Kidney (tissue), 14 donors: Measurements from ENCODE around the gene TBCK. TPM values are rescaled to one million over a fixed set of nuclear protein-coding genes. Genes with fewer than 3 reads are reported as not detected.
A peak's percentile ranks its signal among the peaks of the same experiment; 100 is the strongest.

Experiments used
- DNase-seq, 5 donors: peaks; one replicate each; pipeline ENCODE4 v3.0.0-alpha.2; 2013 to 2020
- FAIRE-seq: peaks from 2 replicates; lab custom pipeline; 2012; peaks lifted over from hg19 to GRCh38; lab: Jason Lieb, UNC
- H3K27ac ChIP-seq, 2 donors: one replicate each; pipeline ENCODE4 v1.7.0; 2013; ENCODE audit warnings: low read depth in 2 of 2, low read length in 2 of 2, inconsistent platforms in 1 of 2
- H3K27me3 ChIP-seq: one replicate; pipeline ENCODE4 v1.7.1; 2013; ENCODE audit warnings: low read length, inconsistent platforms; ENCODE audit not compliant: control insufficient read depth, insufficient read depth
- H3K36me3 ChIP-seq, 3 donors: one replicate each; pipeline versions ENCODE4 v1.7.0 to v1.7.1; 2013; ENCODE audit warnings: low read length in 3 of 3, control low read depth in 1 of 3, inconsistent platforms in 1 of 3; ENCODE audit not compliant: insufficient read depth in 3 of 3, control insufficient read depth in 2 of 3
- H3K4me1 ChIP-seq, 3 donors: one replicate each; pipeline versions ENCODE4 v1.7.0 to v1.7.1; 2013; ENCODE audit warnings: low read length in 3 of 3, inconsistent platforms in 1 of 3, low read depth in 1 of 3; ENCODE audit not compliant: control insufficient read depth in 2 of 3, insufficient read depth in 2 of 3
- H3K4me3 ChIP-seq, 3 donors: one replicate each; pipeline versions ENCODE4 v1.7.0 to v1.8.1; 2013; ENCODE audit warnings: low read length in 3 of 3, control low read depth in 1 of 3, inconsistent platforms in 1 of 3
- H3K9ac ChIP-seq, 3 donors: one replicate each; pipeline versions ENCODE4 v1.7.0 to v1.7.1; 2013; ENCODE audit warnings: low read length in 3 of 3, control low read depth in 1 of 3, inconsistent platforms in 1 of 3
- H3K9me3 ChIP-seq, 3 donors: one replicate each; pipeline versions ENCODE4 v1.7.0 to v1.7.1; 2013; ENCODE audit warnings: low read length in 3 of 3, control low read depth in 1 of 3, inconsistent platforms in 1 of 3; ENCODE audit not compliant: control insufficient read depth in 2 of 3, insufficient read depth in 1 of 3
- CTCF ChIP-seq: IDR thresholded peaks from 3 replicates; pipeline ENCODE4 v1.5.1; 2012; ENCODE audit warnings: mild to moderate bottlenecking, moderate library complexity, borderline replicate concordance; ENCODE audit not compliant: insufficient read depth; ENCODE audit errors: extremely low read depth
- intact Hi-C: fragments of 100-400 bp; cut with DNase I; formaldehyde crosslinking; loops from one replicate; pipeline ENCODE4 v1.11.1; 2022
- polyA plus RNA-seq: library from polyadenylated mRNA; stranded (reverse); fragments of 350-450 nt; fragmentation: Illumina TruSeq; extraction: RNeasy Lipid Tissue Mini Kit (QIAGEN cat#74804); gene quantifications from one replicate; pipeline ENCODE4 v1.2.3, GENCODE V29; 2014; ENCODE audit warnings: low read depth, low replicate concordance; ENCODE audit not compliant: insufficient read depth
- total RNA-seq: library from RNA; stranded (reverse); fragmentation: NEBNext Ultra II Directional; extraction: Animal tissue kit (Norgen Biotek cat#: 25700); gene quantifications from one replicate; pipeline ENCODE4 v1.2.1, GENCODE V29; 2021
- donor health status: control.
- donor health status: control.
- donor health status: control.
- donor health status: control.
- donor health status: control.
- donor health status: DM: yes; HTN: yes; CAD: no.
- donor health status: Normal renal cell carcinoma (clear cell type).

The TBCK gene
- total and polyA plus RNA-seq, 2 donors from 2014 or later: 15.8 to 50.0 TPM

- no peak overlapping the region for H3K4me3 ChIP-seq
- H3K27me3 ChIP-seq: no peaks in the 10 kb centered on the region
- no peak overlapping the region for H3K9ac ChIP-seq
- no peak overlapping the region for H3K27ac ChIP-seq
- no peaks in the 10 kb centered on the region for H3K4me1 ChIP-seq
- no peaks in the 10 kb centered on the region for H3K9me3 ChIP-seq
- DNase-seq (no peak), FAIRE-seq (no peak)
- TF ChIP-seq CTCF: no peak
- intact Hi-C loops: no loop called here
- H3K36me3 ChIP-seq: no peaks in the 10 kb centered on the region
Measured at GRCh38 chr4:106183551-106183950, 132.5 kb downstream of the TBCK start.

GRCh38 chr4:106172861-106173260 is 143.1 kb downstream of the TBCK start:
- Histone ChIP-seq H3K36me3 (peaks cover 0 to 3% (median 0%) of the 10 kb centered on the region in 3 donors), H3K9me3 (no peaks in the 10 kb centered on the region), H3K4me1 (no peaks in the 10 kb centered on the region), H3K27me3 (no peaks in the 10 kb centered on the region), H3K9ac (no peak overlapping the region), H3K4me3 (no peak overlapping the region), H3K27ac (no peak overlapping the region)
- intact Hi-C loops: no loop called here
- no peak for FAIRE-seq
- no peak for DNase-seq
- TF ChIP-seq CTCF: no peak

GRCh38 chr4:106165351-106166010 is 150.5 kb downstream of the TBCK start:
- no peak for TF ChIP-seq CTCF
- peaks cover 0 to 3% (median 2%) of the 10 kb centered on the region in 3 donors for H3K36me3 ChIP-seq
- H3K4me3 ChIP-seq: no peak overlapping the region
- no peak for FAIRE-seq
- DNase-seq: peak in 1 of 5 donors; percentile 0
- H3K9ac ChIP-seq: no peak overlapping the region
- no peaks in the 10 kb centered on the region for H3K27me3 ChIP-seq
- intact Hi-C loops: no loop called here
- no peaks in the 10 kb centered on the region for H3K4me1 ChIP-seq
- no peak overlapping the region for H3K27ac ChIP-seq
- no peaks in the 10 kb centered on the region for H3K9me3 ChIP-seq

- intact Hi-C loops: no loop called here
- TF ChIP-seq CTCF: no peak
- Histone ChIP-seq H3K36me3 (peaks cover 0 to 2% (median 0%) of the 10 kb centered on the region in 3 donors), H3K4me3 (no peak overlapping the region), H3K27ac (no peak overlapping the region), H3K27me3 (no peaks in the 10 kb centered on the region), H3K4me1 (no peaks in the 10 kb centered on the region), H3K9ac (no peak overlapping the region), H3K9me3 (no peaks in the 10 kb centered on the region)
- no peak for DNase-seq
- no peak for FAIRE-seq
Measured at GRCh38 chr4:106162278-106162677, 153.7 kb downstream of the TBCK start.
